Epidermal melanocyte (primary cell): ENCODE measurements around the gene CHCHD3.
"Not testable (repeated sequence)": the region's sequence is repeated elsewhere in the genome, so short reads cannot be mapped to it uniquely, and the experiment has no call there.

ENCODE experiments used
- DNase-seq: peaks from one replicate; pipeline ENCODE4 v3.0.0; 2011; ENCODE audit warnings: low spot score; ENCODE audit not compliant: insufficient read length

The CHCHD3 gene

DNA sequence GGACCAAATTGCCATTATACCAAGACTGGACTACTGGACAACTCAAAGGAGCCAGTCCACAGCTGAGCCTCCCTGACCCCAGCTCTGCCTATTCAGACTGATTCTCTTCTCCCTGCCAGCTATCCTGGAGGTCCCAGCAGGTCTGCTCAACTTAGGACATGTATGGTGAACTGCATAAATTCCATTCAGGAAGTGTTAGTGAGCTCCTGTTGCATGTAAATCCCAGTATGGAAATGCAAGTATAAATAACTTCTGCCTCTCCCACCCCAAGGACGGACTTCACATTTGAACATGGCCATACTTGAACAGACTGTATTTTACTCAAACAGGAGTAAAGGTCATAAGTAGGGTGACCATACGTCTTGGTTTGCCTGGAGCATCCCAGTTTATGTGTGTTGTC lies 128.4 kb downstream of the CHCHD3 start:
- DNase-seq = no peak

DNA sequence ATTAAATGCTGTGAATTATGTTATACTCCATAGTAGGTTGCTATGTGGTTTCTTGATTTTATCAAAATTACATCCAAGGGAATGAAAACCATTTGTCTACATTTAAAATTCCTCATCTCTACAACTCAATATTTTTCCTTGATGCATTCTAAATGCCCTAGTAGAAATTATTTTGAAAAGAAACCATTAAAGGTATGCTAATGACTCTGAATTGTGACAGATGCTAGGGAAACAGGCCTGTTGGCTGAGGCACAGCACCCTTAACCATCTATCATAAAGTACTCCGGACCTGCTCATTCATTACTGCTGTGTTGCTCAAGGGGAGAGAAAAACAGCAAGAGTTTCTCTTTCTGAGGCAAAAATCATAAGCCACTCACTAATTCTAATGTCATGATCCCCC lies 131.2 kb downstream of the CHCHD3 start:
- no peak for DNase-seq

DNA sequence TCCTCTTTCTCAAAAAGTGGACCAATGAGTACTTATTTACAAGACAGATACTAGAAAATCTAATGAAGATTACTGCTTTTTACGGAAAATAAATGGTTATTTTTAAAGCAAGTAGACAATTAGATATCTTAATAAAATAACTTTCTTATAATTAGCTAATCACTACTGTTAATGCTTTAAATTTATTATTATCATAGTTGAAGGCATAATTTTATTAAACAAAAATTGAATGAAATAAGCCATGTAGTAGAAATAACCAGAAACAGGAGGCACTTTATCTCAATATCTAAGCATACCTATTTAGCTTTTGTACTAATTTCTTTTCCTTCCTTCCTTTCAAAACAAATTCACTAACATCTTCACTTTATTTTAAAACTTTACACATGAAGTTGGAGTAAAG lies 134.9 kb downstream of the CHCHD3 start:
- no peak for DNase-seq

DNA sequence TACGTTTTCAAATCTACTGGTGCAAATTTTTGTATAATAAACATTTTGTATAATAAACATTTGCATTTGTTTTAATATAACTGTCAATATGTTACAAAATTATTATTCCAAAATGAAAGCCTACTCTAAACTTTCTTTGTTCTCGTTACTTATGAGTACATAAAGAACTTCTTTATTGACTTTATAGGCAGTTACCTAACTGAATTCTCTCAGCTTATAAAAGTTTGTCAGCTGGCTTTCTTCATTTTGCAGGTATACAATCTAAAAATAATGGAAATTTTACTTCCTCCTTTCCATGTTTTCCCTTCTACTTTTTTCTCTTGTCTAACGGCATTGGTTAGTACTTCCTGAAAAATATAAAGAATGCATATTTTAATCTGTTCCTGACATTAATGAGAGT lies 137.1 kb downstream of the CHCHD3 start:
- DNase-seq = no peak

DNA sequence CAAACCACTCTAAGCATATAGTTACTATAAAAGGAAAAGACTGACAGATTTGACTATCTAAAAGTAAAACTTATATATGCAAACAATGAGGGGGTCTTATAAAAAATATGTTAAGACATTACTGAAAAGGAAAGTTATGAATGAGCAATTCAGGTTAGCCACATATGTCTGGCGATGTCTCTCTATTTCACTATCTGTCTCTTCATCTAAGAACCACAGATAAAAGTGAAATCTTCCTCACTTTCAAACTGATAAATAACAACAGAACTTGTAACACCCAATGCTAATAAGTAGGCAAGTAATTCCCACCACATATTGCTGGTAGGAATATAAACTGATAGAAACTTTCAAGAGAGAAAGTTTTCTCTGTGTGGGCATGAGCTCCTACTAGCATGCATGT lies 138.2 kb downstream of the CHCHD3 start:
- DNase-seq = no peak

DNA sequence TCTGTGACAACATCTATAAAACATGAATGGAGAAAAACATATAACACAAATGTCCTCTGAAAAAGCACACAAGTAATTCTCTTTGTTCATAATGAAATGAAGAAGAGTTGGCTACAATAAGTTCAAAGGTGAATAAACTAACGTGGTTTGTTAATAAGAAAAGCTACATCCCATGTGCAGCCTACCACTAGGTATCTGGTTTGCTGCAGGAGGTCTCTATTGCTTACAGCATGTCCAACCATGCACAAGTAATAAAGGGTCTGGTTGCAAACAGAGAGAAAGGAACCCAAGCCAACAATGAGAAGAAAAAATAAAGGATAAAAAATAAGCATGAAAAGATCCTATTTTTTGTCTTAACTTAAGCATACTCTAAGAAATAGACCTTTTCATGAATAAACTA lies 139.2 kb downstream of the CHCHD3 start:
- no peak for DNase-seq

DNA sequence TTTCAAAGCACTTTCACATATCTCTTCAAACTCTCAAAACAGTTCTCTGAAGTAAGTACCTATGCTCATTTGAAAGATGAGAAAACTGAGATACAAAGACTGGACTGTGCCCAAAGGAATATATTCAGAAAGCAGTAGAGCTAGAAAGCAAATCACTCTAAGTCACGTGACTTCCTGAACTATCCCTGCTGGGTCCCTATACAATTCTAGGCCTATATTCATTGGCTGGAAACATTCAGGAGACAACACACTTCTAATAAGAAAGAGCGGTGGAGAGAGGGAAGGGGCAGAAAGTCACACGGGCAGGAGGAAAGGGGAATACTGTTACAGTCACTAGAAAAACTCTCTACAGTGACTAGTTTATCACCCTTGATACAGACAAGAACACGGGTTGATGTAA lies 140.0 kb downstream of the CHCHD3 start:
- no peak for DNase-seq

DNA sequence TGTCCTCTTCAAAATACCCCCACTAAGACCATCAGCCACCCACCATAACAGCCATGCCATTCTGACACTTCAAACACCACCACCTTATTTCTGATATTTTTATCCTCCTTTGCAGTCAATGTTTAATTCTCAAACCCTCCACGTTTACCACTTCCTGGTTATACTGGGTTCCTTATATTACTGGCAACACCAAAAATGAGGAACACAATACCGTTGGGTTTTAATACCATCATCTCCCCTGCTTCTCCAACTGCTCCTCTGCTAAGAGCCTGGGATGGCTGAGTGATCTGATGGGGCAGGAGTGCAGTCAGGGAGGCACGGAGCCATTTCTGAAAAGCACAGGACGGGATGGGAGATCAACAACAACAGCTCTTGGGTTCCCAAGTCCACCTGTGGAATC lies 140.5 kb downstream of the CHCHD3 start:
- DNase-seq = no peak

DNA sequence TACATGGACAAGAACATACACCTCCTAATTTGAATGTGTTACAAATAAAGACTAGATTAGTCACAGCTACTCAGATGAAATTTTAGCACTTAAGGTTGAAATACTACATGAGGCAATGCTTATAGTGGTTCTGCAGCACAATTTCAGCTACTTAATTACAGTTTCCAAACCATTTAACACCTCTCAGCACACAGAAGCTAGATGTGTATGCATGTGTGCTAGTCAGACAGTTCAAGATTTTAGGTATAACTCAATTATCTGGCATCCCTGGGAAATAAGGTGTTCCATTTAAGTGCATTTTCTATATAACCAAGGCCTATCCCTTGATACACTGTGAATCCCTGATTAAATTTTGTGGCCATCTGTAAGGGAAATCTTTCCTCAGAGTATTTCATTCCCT lies 141.8 kb downstream of the CHCHD3 start:
- DNase-seq = no peak

DNA sequence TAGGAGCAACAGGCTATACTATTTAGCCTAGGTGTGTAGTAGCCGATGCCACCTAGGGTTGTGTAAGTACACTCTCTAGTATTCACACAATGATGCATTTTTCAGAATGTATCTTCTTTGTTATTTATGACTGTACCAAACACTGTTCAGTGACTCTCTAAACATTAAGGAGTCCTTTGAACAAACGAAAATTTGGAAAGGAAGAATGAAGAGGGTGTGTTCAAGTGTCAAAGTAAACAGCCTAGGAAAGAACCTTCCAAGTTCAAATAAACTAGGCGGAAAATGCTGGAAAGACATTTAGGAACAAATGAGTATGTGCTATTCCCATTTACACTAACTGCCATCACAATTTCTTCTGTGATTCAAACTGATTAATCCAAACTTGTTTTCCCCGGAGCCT lies 142.4 kb downstream of the CHCHD3 start:
- no peak for DNase-seq

DNA sequence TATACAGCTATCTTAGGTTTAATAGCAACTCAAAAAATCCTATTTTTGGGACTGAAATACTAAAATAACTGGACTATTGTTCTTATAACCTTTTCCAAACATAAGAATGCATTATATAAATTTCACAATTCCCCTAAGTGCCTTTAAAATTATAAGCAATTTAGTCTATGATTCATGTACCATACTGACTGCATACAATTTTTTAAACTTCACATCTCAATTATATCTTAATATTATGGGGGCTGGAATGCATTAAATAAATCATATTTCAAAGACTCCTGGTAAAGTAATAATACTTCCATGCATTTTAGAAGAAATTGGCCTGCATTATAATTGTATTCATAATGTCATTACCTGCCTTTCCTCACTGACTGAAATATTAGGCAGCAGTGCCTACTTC lies 144.6 kb downstream of the CHCHD3 start:
- no peak for DNase-seq

DNA sequence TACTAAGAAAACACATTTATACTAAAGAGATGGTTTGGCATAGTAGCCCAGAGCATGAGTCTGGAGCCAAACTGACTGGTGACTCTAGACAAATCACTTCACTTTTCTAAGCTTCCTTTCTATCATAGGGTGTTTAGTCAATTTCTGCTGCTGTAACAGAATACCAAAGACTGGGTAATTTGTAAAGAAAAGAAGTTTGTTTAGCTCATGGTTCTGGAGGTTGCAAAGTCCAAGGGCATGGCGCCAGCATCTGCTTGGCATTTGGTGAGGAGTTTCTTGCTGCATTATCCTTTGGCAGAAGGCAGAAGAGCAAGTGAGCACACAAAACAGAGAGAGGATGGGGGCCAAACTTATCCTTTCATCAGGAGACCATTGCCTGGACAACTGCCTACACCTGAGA lies 146.3 kb downstream of the CHCHD3 start:
- no peak for DNase-seq

DNA sequence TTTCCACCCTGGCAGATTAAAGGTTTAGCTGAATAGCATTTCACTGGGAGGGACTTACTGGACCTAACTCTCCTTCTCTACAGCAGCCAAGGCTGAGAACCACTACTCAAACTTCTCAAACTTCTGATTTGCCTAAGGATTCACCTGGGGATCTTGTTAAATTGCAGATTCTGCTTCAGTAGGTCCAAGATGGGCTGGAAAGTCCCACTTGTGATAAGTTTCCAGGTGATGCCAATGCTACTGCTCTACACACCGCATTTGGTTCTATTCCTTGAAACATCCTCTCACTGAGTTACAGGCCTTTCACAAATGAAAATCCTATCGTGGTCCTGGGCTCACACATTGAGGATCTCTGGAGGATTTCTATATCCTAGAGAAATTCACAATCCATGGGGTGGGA lies 147.9 kb downstream of the CHCHD3 start:
- no peak for DNase-seq

DNA sequence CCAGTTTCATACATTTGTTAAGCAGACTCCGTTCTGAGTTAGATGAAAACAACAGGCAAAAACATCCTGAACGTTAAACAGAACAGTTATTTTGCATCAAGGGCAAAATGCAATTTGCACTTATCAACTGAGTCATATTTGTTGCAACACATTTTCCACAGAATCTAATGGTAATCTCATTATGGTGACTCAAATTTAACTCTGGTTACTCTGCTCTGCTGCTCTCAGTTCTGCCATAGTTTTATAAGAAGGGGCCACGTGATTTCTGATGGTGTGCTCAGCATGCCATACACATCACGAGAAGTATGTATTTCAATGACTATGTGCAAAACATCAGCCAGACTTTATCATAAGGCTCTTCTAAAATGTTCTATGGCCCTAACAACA lies 148.8 kb downstream of the CHCHD3 start:
- DNase-seq = no peak

DNA sequence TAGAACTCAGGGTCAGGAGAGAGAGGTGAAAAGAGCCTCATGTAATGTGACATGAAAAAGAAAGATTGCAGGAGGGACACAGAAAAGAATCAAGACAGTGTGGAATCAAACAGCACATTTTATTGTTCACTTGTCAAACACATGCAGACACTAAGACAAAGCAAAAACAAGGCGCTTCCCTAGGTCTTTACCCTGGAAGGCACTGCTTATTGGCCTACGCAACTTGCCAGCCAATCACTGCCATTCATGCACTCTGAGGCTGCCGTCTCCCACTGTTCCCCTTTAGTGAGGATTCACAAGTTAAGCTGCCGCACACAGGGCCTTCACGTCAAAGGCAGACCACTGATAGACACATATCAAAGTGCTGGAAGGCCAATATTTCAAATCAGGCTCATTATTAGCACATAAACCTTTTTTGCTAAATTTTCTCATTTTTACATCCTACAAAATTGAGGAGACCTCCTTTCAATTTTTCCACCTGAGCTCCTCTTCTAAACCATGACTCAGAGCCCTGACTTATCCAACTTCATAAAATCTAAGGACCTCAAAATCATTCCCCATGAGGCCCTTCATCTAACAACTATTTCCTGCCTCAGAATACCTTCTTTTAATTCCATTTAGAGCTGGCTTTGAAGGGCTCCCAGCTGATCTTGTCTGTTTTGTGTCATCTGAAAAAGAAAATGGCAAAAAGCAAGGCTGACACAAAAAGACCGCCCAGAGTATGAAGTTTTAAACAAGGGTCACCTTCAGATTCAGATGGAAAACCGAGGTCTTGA lies 149.4 kb downstream of the CHCHD3 start:
- no peak for DNase-seq

DNA sequence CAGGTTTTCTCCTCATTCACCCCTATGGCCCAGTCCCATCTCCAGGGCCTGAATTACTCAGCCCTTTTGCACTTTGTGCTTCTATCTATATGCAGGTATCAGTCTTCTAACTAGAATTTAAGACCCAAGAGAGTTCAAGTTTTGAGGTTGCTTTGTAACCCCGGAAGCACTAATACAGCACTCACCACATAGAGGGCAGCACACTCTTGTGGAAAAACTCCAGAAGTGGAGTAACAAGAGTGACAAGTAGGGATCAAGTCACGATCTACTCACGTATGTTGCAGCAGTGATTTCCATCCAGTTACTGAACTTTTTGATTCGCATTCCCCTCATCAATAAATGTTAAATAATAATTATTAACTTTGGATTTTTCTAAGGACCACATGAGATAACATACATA lies 151.0 kb downstream of the CHCHD3 start:
- no peak for DNase-seq

DNA sequence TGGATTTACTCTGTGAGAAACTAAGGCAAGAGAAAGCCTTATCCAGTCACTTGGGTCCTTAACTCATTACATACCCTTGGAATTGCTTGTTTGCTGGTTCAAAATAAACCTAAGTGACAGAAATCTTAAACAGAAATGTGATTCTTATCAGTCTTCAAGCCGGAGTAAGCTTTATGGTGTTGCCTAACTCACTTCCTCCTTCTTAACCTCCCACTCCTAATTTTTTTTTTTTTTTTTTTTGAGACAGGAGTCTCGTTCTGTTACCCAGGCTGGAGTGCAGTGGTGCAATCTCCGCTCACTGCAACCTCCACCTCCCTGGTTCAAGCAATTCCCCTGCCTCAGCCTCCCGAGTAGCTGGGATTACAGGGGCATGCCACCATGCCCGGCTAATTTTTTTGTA lies 151.9 kb downstream of the CHCHD3 start:
- DNase-seq = not testable (repeated sequence)

DNA sequence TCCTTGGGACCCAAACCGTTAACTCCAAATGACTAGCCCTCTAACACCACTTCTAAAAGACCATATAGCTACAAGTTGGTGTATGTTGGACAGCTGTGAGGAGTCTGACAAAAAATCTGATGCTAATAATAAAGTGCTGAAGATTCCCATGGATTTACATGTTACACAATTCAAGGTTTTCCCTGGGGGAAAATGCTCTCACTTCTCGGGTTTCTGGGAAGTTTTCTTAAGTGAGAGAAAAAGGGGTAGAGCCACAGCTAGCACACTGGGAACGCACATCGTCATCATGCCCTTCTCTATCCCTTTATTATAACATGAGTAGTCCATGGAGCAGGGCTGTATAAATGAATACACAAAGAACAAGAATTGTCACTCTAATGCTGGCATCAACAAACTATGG lies 162.1 kb downstream of the CHCHD3 start:
- DNase-seq = no peak

DNA sequence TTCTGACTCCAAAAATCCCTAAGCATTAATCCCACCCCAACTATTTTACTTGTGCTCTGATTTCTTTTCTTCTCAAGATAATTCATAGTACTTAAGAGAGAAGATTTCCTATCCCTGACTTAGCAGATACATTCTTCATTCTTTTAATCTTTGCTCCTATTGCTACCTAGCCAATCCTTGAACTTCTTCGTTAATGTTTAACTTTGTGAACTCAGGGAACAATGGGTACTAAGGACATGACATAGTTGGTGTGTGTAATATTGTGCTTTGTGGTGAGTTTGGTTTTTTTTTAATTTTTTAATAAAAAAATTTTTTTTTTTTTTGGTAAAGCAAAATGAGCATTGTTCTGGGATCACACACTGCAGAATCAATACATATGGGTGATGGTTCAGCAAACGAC lies 166.2 kb downstream of the CHCHD3 start:
- DNase-seq = no peak

DNA sequence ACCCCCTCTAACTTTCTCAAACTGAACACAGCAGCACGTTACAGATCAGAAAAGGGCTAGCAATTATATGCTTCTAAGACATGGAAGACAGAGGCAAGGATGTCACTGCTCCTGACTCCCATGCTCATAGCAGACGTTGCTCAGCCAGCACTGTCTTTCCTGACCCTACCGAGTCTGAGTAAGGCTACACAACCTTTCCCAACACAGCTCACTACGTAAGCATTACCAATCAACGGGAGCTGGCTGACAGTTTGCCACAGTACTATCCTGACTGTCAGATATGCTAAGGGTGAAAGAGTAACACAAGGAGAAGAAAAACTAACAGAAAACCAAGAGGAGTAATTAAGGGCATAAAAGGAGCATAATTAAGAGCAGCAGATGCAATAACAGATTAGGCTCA lies 171.2 kb downstream of the CHCHD3 start:
- no peak for DNase-seq

DNA sequence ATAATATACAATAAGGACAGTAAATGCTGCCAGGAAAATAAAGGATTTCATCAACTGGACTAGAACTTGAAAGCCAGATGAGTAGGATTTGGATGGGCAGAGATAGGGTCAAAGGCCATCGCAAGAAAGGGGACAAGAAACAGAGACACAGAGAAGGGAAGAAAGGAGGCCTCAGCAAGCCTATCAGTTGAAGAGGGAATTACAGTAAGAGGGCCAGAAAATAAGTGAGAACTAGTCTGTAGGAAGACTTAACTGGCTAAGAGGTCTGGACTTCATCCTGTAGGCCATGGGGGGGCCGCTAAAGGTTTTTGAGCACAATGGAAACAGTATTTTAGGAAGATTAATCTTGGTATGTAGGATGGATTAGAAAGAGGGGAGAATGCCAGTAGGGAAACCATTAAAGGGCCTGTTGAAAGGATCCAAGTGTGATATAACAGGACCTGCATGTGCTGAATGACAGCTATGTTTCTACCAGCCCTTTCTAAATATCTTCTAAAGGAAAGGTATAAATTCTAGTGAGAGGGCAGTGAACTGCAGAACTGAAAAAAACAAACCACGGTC lies 174.4 kb downstream of the CHCHD3 start:
- DNase-seq = no peak

DNA sequence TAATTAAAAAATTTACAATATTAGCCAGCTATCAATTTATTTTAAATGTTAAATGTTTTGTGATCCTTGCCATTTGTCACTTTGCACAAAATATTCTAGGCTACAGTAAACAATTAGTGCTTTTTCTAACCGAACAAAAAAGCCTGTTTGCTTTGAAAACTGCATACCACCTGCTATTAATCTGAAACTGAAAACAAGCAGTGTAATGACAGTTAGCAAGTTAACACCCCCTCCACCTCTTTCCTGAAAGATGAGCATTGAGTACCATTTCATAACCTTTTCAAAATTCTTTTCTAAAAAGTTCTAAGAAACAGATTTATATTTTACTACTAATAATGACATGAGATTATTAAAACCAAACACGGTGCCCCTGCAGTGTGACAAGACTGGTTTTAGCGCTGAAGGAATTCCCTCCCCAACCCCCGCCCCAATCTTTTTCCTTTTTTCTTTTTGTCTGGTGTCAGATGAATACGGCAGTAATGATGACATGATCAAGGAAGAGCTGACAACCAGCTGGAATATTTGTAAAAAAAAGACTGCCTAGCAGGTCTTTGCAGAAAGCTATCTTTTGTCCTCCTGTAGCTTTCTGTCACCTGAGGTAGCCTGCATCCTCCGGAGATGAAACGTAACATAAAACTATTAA lies 175.6 kb downstream of the CHCHD3 start:
- DNase-seq = no peak

DNA sequence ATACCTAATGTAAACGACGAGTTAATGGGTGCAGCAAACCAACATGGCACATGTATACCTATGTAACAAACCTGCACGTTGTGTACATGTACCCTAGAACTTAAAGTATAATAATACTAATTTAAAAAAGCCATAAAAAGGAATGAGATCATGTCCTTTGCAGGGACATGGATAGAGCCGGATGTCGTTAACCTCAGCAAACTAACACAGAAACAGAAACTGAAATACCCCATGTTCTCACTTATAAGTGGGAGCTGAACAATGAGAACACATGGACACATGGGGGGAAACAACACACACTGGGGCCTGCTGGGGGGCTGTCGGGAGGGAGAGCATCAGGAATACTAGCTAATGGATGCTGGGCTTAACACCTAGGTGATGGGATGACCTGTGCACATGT lies 176.8 kb downstream of the CHCHD3 start:
- not testable (repeated sequence) for DNase-seq
